ENCODE data around the gene AKT3.

The AKT3 gene

DNA sequence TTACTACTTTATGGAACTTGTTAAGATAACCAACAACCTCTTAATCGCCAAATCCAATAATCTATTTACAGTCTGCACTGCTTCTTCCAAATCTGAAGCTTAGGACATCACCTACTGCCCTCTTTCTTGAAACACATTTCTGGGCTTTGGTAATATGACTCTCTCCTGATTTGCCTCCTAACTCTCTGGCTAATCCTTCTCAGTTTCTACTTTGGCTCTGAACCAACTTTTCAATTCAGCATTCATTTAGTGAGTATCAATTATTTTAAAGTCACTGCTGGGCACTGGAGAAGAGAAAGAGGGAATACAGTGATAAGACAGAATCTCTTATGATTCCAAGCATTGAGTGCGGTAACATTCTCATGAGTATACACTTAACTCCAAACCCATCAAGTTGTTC lies 275.0 kb downstream of the AKT3 start:
- Histone ChIP-seq H3K4me1 (no peaks in the 10 kb centered on the region), H3K4me3 (no peak overlapping the region), H3K36me3 (replicated peaks) (no peaks in the 10 kb centered on the region), H3K9me3 (no peaks in the 10 kb centered on the region), H3K27me3 (ENCODE audit: low read depth) (no peaks in the 10 kb centered on the region)
- in situ Hi-C loops (cut with MboI; ENCODE audit: low sequenced_read_pairs), result no loop called here
- no peak for DNase-seq (ENCODE audit: low spot score in 2 of 2)

DNA sequence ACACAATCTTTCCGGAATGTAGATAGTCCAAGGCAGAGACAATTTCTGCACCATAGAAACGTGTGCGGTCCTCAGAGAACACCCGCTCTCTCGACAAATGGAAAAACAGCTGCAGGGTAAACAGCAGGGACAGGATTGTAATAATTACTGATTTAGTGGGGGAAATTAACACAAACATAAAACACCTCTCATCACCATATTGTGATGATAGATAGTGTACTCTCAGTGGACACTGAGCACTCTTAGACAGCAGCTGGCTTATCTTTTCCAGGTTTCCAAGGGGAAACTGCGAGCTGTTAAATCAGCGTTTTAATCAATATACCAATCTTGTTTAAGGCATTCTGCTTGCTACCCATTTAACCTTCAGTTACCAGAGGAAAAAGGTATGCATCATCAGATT lies 277.1 kb downstream of the AKT3 start:
- Histone ChIP-seq H3K36me3 (replicated peaks) (no peaks in the 10 kb centered on the region), H3K9me3 (no peaks in the 10 kb centered on the region), H3K4me1 (no peaks in the 10 kb centered on the region), H3K4me3 (no peak overlapping the region), H3K27me3 (ENCODE audit: low read depth) (no peaks in the 10 kb centered on the region)
- in situ Hi-C loops (cut with MboI; ENCODE audit: low sequenced_read_pairs), result no loop called here
- DNase-seq (ENCODE audit: low spot score in 2 of 2), result no peak

GRCh38 chr1:243568793-243569192 lies 281.2 kb downstream of the AKT3 start:
- in situ Hi-C loops (cut with MboI; ENCODE audit: low sequenced_read_pairs), result no loop called here
- DNase-seq (ENCODE audit: low spot score in 2 of 2), result no peak
- H3K27me3 ChIP-seq (ENCODE audit: low read depth), result no peaks in the 10 kb centered on the region

GRCh38 chr1:243564814-243565213 lies 285.2 kb downstream of the AKT3 start:
- no peak for DNase-seq (ENCODE audit: low spot score in 2 of 2)
- no peaks in the 10 kb centered on the region for H3K27me3 ChIP-seq (ENCODE audit: low read depth)
- in situ Hi-C loops (cut with MboI; ENCODE audit: low sequenced_read_pairs), result no loop called here
- H3K4me1 ChIP-seq, result no peaks in the 10 kb centered on the region; the same call in 1 of the 2 replicates
- H3K36me3 ChIP-seq (replicated peaks), result no peaks in the 10 kb centered on the region; the same call in 1 of the 2 replicates
- 0 out of 2 replicates have a peak, but pooled peaks cover 3% of the 10 kb centered on the region for H3K9me3 ChIP-seq
- H3K4me3 ChIP-seq, result no peak overlapping the region

More at GRCh38 chr1:243568793-243569192, 281.2 kb downstream of the AKT3 start:
- Histone ChIP-seq H3K36me3 (replicated peaks) (no peaks in the 10 kb centered on the region; the same call in 1 of the 2 replicates), H3K4me3 (no peak overlapping the region), H3K9me3 (no peaks in the 10 kb centered on the region), H3K4me1 (no peaks in the 10 kb centered on the region)

DNA sequence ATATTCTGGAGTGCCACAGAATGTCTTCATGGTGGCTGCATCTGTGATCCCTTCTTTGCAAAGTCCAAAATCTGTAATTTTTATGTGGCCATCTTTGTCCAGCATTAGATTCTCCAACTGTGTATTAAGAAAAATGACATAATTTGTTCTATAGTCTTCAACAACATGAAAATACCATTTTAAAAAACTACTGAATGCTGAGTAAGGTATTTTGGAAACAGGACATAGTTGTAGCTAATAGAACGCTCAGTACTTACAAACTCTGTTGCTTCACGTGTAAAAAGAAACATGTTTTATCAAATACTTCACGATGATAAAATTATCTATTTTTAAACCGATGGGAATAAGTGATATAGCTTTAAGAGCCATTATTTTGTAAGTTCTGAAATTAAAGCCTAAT lies 286.3 kb downstream of the AKT3 start:
- in situ Hi-C loops (cut with MboI; ENCODE audit: low sequenced_read_pairs), result no loop called here

DNA sequence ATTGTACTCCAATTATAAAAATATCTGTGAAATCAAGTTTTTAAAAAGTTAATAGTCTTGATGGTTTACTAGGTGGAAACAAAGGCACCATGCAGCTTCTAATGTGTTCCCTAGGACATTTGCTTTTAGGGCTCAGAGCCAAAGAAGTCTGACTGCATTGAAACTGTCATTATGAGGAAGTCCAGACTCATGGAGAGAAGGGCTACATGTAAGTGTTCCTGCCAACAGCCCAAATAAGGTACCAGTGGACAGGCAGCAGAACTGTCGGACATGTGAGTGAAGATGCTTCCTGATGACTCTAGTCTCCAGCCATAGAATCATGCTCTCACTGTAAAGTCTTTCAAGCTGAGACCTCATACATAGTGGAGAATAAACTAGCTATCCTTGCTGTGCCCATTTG lies 287.6 kb downstream of the AKT3 start:
- Histone ChIP-seq H3K36me3 (replicated peaks) (no peaks in the 10 kb centered on the region; the same call in 1 of the 2 replicates), H3K4me1 (no peaks in the 10 kb centered on the region; the same call in 1 of the 2 replicates), H3K4me3 (no peak overlapping the region), H3K27me3 (ENCODE audit: low read depth) (no peaks in the 10 kb centered on the region), H3K9me3 (0 out of 2 replicates have a peak, but pooled peaks cover 3% of the 10 kb centered on the region)
- in situ Hi-C loops (cut with MboI; ENCODE audit: low sequenced_read_pairs), result no loop called here
- no peak for DNase-seq (ENCODE audit: low spot score in 2 of 2)

More for the DNA sequence above, 286.3 kb downstream of the AKT3 start:
- no peak overlapping the region for H3K4me3 ChIP-seq
- 0 out of 2 replicates have a peak, but pooled peaks cover 3% of the 10 kb centered on the region for H3K9me3 ChIP-seq
- DNase-seq (ENCODE audit: low spot score in 2 of 2), result no peak
- H3K4me1 ChIP-seq, result no peaks in the 10 kb centered on the region; the same call in 1 of the 2 replicates
- no peaks in the 10 kb centered on the region for H3K27me3 ChIP-seq (ENCODE audit: low read depth)
- no peaks in the 10 kb centered on the region; the same call in 1 of the 2 replicates for H3K36me3 ChIP-seq (replicated peaks)

DNA sequence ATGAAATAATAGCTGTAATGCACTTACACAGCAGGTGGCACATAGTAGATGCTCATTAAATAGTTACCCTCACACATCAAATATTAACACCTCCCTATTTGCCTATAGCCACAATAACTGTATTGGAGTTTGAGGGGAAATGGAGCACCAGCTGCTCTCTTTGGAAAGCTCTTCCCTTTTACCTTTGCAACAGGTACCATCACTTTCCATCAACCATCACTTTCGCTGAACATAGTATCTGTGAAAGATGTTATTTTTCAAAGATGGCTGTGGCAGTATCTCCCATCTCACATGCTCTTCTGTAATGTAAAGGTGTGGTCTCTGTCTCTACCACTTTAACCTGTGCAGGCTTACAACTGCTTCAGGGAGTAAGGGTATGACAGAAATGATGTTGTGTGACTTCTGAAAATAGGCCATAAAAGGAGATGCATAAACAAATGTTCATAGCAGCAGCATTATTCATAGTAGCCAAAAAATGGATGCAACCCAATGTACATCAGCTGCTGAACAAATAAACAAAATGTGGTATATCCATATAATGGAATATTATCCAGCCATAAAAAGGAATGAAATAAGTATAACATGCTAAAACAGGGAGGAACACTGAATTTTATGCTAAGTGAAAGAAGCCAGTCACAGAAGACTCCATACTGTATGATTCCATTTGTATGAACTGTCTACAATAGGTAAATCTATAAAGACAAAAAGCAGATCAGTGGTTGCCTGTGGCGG lies 288.3 kb downstream of the AKT3 start:
- DNase-seq (ENCODE audit: low spot score in 2 of 2), result no peak
- in situ Hi-C loops (cut with MboI; ENCODE audit: low sequenced_read_pairs), result no loop called here
- H3K4me3 ChIP-seq, result no peak overlapping the region
- H3K27me3 ChIP-seq (ENCODE audit: low read depth), result no peaks in the 10 kb centered on the region
- H3K4me1 ChIP-seq, result no peaks in the 10 kb centered on the region; the same call in 1 of the 2 replicates
- H3K36me3 ChIP-seq (replicated peaks), result no peaks in the 10 kb centered on the region; the same call in 1 of the 2 replicates
- 0 out of 2 replicates have a peak, but pooled peaks cover 3% of the 10 kb centered on the region for H3K9me3 ChIP-seq

GRCh38 chr1:243559575-243560162 lies 290.4 kb downstream of the AKT3 start:
- no peak for DNase-seq (ENCODE audit: low spot score in 2 of 2)
- Histone ChIP-seq H3K4me3 (no peak overlapping the region), H3K27me3 (ENCODE audit: low read depth) (no peaks in the 10 kb centered on the region), H3K36me3 (replicated peaks) (no peaks in the 10 kb centered on the region; the same call in 1 of the 2 replicates), H3K4me1 (no peaks in the 10 kb centered on the region; the same call in 1 of the 2 replicates), H3K9me3 (0 out of 2 replicates have a peak, but pooled peaks cover 3% of the 10 kb centered on the region)
- in situ Hi-C loops (cut with MboI; ENCODE audit: low sequenced_read_pairs), result no loop called here

DNA sequence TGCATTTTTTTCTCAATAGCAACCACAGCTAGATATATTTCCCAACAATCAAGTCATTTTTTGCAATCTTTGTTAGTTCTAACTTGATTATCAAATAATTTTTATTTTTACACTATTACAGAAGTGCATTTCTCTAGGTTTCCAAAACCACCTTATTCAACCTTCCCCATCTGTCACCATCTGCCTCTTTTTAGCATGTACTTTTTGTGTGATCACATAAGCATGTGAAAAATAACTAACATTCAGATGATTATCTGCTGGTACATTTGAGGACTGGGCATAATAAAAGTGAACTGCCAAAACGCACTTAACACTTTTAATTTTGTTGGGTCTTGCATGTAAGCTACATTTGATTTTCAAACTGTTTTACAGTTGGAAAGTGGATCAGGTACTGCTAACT lies 291.5 kb downstream of the AKT3 start:
- Histone ChIP-seq H3K4me1 (no peaks in the 10 kb centered on the region; the same call in 1 of the 2 replicates), H3K4me3 (no peak overlapping the region), H3K9me3 (0 out of 2 replicates have a peak, but pooled peaks cover 3% of the 10 kb centered on the region), H3K36me3 (replicated peaks) (no peaks in the 10 kb centered on the region; the same call in 1 of the 2 replicates), H3K27me3 (ENCODE audit: low read depth) (no peaks in the 10 kb centered on the region)
- in situ Hi-C loops (cut with MboI; ENCODE audit: low sequenced_read_pairs), result no loop called here
- DNase-seq (ENCODE audit: low spot score in 2 of 2), result no peak

GRCh38 chr1:243557866-243558265 lies 292.2 kb downstream of the AKT3 start:
- H3K4me3 ChIP-seq, result no peak overlapping the region
- H3K4me1 ChIP-seq, result no peaks in the 10 kb centered on the region; the same call in 1 of the 2 replicates
- H3K27me3 ChIP-seq (ENCODE audit: low read depth), result no peaks in the 10 kb centered on the region
- in situ Hi-C loops (cut with MboI; ENCODE audit: low sequenced_read_pairs), result no loop called here
- DNase-seq (ENCODE audit: low spot score in 2 of 2), result no peak
- 0 out of 2 replicates have a peak, but pooled peaks cover 3% of the 10 kb centered on the region for H3K9me3 ChIP-seq
- no peaks in the 10 kb centered on the region; the same call in 1 of the 2 replicates for H3K36me3 ChIP-seq (replicated peaks)

DNA sequence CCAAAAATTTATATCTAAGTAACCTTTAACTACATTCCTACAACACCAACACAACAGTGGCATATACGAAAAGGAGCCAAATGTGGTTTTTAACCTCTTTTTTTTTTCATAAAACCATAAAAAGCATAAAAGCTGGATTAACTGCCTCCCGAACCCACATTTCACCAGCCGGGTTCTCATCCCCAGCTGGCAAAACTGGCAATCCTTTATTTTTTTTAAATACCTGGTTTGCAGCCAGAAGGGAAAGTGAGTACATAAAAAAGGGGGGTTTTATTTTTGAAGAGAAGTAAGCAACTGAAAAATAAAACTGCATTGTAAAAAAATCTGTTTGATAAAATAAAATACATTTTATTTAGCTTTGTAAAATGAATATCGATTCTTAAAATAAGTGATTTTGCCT lies 295.4 kb downstream of the AKT3 start:
- Histone ChIP-seq H3K9me3 (no peaks in the 10 kb centered on the region), H3K36me3 (replicated peaks) (no peaks in the 10 kb centered on the region), H3K4me3 (no peak overlapping the region), H3K27me3 (ENCODE audit: low read depth) (no peaks in the 10 kb centered on the region), H3K4me1 (no peaks in the 10 kb centered on the region)
- in situ Hi-C loops (cut with MboI; ENCODE audit: low sequenced_read_pairs), result no loop called here
- DNase-seq (ENCODE audit: low spot score in 2 of 2), result no peak

DNA sequence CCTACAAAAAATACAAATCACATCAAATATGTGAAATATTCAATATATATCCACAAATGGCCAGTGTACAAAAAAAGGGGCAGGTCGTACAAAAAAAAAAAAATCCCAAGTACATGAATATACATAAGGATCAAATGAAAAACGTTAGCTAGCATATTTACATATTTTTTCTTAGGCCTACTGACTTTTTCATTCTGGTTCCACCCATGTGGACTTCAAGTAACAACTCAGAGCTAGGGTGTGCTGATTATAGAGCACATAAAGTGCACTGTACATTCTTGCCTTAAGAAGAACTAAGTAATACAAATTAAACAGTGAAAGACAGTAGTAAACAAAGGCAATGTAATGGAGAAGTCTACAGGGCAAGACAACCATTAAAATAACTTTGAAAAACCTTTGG lies 297.0 kb downstream of the AKT3 start:
- H3K4me3 ChIP-seq, result no peak overlapping the region
- H3K9me3 ChIP-seq, result no peaks in the 10 kb centered on the region
- H3K36me3 ChIP-seq (replicated peaks), result no peaks in the 10 kb centered on the region
- no peak for DNase-seq (ENCODE audit: low spot score in 2 of 2)
- H3K27me3 ChIP-seq (ENCODE audit: low read depth), result no peaks in the 10 kb centered on the region
- in situ Hi-C loops (cut with MboI; ENCODE audit: low sequenced_read_pairs), result no loop called here
- H3K4me1 ChIP-seq, result no peaks in the 10 kb centered on the region

DNA sequence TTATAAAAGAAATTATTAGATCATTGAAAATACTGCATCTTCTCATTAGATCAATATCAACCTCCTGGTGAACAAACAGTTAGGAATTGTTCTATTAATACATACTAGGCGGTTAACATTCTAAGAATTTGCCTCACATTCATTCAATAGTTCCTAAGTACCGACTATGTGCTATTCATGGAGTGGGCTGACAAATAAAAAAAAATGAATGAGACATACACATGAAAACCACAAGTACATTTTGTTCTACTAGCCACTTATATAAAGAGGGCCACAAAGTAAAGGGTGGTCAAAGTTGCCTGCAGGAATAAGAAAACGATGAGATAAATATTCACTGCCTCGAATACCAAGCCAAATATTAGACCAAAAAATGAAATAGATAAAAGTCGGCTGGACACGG lies 299.8 kb downstream of the AKT3 start:
- no peak for DNase-seq (ENCODE audit: low spot score in 2 of 2)
- no peaks in the 10 kb centered on the region for H3K36me3 ChIP-seq (replicated peaks)
- H3K4me1 ChIP-seq, result no peaks in the 10 kb centered on the region
- in situ Hi-C loops (cut with MboI; ENCODE audit: low sequenced_read_pairs), result no loop called here
- H3K4me3 ChIP-seq, result no peak overlapping the region
- no peaks in the 10 kb centered on the region for H3K9me3 ChIP-seq
- H3K27me3 ChIP-seq (ENCODE audit: low read depth), result no peaks in the 10 kb centered on the region

GRCh38 chr1:243549791-243550190 lies 300.3 kb downstream of the AKT3 start:
- Histone ChIP-seq H3K27me3 (ENCODE audit: low read depth) (no peaks in the 10 kb centered on the region), H3K4me3 (no peak overlapping the region), H3K9me3 (no peaks in the 10 kb centered on the region), H3K36me3 (replicated peaks) (no peaks in the 10 kb centered on the region), H3K4me1 (no peaks in the 10 kb centered on the region)
- in situ Hi-C loops (cut with MboI; ENCODE audit: low sequenced_read_pairs), result no loop called here
- no peak for DNase-seq (ENCODE audit: low spot score in 2 of 2)
